Stimulated activated CD4-positive, alpha-beta T cell treated with anti-CD3 and anti-CD28 coated beads, Interleukin-15, amount 100 ng/mL, for 24 hours (primary cell): ENCODE results near the gene CHRNA4.

Source experiments
- DNase-seq: peaks from one replicate; pipeline ENCODE4 v3.0.0-alpha.2; 2020

CHRNA4 gene

DNA sequence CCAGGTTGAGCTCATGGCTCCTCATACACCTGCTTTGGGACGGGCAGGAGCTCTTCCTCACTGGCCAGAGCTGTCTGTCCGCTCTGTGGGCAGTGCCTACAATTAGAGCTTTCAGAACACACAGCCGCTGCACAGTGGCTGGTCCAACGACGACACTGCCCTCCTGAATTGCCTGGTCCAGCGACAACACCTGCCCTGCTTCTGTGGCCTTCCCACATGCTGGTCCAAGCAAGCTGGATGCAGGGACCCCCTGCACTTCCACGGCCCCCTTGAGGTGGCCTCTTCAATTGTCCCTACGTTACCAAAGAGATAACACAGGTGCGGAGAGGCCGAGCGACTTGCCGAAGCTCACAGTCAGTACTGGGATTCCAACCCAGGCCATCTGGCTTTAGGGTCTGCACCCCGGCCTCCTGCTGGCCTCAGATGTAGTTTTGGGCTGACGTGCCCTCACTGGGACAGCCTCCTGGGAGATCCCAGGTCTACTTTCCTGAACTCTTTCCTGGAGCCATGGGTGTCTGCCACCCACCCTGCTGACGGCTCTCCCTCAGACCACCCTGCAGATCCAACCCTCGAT is 1.4 kb upstream of the CHRNA4 start:
- DNase-seq, result no peak

DNA sequence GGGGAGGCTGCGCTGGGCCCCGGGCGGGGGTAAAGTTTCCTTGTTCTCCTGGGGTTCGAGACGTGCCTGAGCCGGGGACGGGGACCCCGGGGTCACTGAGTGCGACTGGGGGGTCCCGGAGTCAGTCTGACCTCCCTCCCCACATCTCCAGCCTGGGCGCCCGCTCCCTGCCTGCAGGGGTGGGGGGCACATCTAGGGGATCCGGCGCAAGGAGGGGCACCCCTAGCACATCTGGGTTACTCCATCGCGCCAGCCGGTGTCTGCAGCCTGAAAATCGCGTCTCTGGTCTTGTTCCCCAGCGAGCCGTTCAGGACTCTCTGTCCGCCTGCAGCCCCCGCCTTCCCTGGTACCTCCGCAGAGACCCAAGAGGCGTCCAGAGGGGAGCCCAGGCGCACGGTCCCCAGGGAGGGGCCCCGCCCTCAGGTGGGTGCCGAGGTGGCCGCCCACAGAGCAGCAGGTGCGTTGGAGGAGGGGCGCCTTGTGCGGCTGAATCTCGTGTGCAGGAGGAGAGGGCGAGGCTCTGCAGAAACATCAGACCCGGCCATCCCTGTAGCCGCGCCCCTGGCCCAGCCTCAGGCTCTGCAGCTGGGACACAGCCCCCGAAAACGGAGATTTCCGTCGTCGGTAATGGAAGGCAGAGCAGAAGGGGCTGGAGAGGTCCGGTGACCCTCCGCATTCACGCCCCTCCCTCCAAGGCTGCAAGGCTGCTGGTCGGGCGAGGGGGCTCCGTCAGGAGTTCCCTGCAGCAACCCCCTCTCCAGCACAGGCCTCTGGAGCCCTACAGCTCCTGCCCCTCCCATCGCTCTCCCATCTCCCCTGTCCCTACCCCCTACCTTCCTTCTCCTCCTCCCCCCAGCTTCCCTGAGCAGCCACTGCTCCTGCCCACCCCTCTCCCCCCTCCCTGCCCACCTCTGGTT is 628 bp upstream of the CHRNA4 start:
- DNase-seq, result no peak

DNA sequence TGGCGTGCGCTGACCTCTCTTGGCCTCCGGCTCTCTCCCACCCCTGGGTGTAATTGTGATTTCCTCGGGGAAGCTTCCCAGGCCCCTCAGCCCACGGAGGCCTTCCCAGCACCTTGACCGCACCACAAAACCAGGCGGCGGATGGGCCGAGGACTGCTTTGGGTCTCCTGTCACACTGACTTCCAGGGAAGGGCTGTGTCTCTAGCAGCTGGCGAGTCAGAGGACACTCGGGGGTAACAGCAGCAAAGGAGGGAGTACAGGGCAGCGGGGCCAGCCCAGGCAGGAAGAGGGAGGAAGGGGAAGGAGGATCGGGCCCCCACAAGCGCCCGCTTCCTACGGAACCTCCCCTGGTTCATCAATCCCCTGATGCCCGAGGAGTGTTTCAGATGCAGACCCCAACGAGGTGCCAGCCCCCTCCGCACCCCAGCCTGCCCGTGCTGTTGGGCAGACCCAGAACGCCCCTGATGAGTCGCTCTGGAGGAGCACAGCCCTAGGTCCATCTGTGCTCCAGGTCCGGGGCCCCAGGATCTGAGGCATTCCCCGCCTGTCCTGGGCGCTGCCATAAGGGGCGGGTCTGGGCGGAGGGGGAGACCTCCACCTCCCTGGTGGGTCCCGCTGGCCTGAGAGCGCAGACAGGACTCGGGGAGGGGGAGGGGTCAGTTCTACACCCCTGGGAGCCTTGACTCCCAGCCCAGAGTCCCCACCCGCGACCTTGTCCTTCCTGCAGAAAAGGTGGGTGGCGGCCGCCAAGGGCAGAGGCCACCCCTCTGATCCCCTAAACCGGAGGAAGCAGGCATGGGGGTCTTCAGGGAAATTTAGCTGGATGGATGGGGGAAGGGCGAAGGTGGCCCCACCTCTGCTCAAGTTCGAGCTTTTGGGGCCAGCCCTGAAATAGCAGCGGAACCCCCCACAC is 956 bp downstream of the CHRNA4 start:
- no peak for DNase-seq

DNA sequence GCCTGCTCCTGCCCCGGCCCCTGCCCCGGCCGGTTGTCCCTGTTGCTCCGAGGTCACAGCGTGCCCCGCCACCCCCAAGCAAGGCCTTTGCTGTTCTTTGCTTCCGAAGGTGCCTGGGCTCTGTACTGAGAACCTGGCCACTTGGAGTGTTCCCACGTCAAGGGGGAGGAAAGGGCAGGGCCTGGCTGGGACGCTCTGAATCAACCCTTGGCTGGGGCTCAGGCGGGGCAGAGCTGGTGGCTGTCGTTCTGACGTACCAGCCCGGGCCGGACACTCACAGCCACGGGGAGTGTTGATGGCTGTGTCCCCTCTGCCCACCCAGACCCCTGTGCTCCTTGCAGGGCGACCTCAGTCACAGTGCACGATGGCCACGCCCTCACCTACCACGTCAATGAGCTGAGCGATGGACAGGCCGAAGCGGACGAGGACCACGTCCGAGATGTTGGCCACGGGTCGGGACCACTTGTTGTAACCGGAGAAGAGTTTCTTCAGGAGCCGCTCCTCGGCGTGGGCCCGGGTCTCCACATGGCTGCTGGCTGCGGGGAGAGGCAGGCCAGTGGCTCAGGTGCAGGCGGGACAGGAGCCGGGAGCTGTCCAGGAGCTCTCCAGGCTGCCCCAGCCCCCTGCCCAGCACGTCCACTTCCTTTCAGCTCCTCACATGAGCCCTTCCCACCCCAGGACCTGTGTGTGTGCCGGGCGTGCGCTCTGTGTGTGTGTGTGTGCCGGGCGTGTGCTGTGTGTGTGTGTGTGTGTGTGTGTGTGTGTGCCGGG is 1.8 kb downstream of the CHRNA4 start:
- DNase-seq, result no peak

DNA sequence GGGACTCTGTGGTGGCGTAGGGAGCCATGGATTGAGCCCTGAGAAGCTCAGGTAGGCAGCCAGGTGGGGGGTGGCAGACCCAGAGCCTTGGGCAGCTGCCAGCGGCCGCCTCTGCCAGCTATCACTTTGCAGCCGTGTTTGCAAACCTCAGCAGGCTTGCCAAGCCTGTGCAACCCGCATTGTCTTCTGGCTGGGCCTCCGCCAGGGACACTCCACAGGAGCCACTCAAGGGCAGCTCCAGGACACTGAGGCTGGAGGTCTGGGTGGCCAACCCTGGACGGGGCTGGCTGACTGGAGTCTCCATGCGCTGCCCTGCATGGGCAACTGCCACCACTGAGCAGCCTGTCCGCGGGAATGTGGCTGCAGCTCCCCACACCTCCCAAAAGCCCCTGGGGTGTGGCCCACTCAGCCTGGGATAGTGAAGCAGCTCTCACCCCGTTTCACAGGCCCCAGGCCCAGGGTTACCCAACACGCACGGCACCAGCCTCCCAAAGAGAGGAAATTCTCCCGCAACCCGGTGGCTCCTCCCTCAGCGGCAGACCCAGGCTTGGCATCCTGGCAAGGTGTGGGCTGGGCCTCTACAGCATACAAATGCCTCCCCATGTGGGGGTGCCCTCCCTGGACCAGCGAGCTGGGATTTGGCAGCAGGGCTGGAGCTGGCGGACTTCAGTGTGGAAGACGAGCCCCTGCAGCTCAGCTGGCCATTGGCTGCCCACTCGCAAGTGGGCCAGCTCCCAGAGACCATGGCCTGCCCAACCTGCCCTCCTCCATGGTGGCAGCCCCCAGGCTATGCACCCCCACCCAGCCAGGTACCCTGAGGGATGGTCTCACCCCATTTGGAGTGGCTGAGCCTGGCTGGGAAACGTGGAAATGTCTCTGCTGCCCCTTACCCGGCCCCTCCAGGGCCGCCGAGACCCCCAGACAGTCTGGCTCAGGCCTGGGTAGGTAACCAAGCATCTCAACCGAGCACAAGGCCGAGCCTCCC is 2.9 kb downstream of the CHRNA4 start:
- DNase-seq, result no peak

DNA sequence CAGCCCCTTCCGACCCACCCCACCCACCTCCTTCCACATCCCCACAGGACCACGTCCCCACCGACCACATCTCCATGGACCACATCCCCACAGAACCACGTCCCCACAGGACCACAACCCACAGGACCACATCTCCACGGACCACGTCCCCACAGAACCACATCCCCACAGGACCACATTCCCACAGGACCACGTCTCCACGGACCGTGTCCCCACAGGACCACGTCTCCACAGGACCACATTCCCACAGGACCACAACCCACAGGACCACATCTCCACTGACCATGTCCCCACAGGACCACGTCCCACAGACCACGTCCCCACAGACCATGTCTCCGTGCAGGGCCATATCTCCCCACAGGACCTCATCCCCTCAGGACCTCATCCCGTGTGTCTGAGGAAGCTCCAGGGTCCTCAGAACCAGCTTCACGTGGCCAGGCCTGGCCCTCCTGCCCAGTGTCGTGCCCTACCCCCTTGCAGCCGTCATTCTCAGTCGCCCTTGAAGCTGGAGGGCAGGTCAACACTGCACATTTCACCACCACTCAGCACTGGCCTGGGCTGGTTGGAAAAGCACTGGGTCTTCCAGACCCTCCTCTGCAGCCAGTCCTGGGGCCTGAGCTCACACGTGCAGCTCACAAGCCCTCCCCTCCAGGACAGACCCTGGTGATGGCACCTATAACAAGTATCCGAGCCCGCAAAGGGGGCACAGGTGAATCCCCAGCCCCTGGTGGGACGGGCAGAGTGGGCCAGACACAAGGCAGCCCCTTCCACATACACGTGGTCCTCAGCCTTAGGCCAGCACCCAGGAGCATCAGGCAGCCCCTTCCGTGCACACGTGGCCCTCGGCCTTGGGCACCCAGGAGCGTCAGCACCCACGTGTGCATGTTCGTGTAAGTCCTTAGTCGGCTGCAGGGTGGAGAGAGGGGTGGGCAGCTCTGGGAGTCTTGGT is 3.9 kb downstream of the CHRNA4 start:
- DNase-seq, result no peak

DNA sequence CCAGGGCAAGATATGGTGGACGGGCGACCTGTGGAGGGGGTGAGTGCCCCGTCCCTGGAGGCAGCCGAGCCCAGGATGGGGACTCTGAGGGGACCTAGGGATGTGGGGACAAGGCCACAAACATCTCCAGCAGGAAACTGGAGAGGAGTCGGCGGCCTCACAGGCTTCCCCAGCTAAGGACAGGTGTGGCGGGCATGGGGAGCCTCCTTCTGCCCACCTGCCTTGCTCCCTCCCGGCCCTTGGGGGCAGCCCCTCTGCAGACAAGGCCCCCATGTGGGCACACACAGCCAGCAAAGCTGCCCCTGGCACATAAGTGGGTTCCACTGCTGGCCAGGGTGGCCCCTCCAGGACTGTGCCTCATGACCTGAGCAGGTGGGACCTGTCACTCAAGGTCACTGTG is 4.6 kb downstream of the CHRNA4 start:
- no peak for DNase-seq

DNA sequence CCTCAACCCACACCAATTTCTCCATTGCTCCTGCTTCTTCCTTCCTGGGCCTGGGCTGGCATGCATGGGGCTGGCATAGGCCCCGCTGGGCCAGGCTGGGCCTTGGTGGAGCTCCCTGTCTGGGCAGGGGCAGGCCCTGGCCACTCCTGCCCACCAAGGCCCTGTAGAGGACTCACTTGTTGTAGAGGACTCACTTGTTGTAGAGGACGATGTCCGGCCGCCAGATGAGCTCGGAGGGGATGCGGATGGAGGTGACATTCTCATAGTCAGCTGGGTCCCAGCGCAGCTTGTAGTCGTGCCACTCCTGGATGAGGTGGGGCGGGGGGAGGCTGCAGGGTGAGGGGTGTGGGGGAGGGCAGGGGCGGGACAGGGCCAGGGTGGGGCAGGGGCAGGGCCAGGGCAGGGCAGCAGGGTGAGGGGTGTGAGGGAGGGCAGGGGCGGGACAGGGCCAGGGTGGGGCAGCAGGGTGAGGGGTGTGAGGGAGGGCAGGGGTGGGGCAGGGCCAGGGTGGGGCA is 5.3 kb downstream of the CHRNA4 start:
- no peak for DNase-seq

DNA sequence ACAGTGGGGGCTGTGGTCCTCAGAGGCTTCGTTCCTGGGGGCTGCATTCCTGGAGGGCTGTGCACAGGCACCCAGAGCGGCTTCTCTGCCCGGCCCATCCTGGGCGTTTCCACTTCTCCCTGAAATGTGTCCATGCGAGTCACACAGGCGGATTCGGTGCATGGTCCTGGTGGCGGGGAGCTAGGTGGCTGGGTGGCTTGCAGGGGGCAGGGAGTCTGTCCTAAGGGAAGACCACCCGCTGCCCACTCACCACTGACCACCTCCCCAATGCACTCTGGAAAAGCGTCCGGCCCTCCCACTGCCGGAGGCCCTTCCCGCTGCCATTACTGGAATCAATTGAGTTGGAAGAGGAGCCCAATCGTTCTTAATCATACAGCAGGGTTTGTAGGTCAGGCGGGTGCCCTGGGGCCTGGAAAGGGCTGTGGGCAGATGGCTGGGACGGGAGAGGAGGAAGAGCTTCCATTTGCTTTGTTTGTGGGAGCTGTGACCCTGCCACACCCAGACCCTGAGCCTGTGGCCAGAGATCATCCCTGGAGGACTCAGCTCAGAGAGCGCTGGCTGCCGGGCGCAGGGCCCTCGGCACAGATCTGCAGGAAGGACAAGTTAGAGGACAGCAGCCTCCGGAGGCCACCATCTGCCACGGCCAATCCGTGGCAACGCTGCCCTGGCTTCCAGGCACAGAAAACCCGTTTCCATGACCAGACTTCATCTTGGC is 6.4 kb downstream of the CHRNA4 start:
- DNase-seq, result no peak

DNA sequence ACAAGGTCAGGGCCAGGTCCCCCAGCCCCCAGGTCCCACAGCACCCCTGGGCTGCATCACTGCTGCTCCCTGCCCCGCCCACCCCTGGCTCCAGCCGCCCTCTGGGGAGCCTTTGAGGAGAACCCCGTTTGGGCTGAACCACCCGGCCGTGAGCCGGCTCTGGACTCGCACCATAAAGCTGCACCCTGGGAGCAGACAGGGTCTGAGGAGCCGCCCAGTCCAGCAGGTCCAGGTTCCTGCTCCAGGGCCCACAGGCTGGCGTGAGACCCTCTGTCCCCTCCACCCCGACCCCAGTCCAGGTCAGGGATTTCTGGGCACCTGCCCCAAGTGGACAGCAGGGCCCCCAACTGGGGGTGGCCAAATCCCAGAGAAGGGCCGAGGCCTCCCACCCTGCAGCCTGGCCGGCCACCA is 8.3 kb downstream of the CHRNA4 start:
- no peak for DNase-seq

DNA sequence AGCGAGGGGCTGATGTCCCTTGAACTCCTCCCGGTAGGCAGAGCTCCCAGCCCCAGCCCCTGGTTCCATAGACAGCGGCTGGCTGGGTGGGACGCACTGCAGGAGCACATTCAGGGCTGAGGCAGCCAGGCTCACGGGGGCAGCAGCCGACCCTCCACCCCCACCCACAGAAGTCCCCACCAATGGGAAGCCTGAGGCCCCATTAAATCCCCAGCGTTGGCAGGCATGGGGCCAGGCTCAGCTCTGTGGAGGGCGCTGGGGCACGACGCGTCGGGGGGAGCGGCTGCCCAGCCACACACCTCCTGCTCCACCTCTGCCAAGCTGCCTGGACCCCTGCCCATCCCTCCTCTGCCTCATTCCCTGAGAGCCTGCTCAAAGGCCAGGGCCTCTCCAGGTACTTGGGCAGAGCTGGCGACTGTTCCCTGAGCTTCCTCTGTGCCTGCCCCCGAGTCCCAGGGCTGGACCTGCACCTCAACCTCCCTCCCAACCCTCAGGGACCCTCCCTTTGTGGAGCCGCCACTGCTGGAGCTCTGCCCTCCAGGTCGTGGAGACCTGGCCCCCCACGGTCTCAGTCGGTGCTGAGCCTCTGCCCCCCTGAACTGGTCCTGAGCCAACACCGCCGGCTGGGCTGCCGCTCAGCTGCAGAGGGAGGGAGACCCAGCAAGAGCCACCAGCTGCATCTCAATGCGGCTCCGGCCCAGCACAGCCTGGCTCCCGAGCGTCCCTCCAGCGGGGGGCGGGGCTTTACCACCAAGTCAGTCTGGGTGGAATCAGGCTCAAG is 9.1 kb downstream of the CHRNA4 start:
- DNase-seq, result no peak

DNA sequence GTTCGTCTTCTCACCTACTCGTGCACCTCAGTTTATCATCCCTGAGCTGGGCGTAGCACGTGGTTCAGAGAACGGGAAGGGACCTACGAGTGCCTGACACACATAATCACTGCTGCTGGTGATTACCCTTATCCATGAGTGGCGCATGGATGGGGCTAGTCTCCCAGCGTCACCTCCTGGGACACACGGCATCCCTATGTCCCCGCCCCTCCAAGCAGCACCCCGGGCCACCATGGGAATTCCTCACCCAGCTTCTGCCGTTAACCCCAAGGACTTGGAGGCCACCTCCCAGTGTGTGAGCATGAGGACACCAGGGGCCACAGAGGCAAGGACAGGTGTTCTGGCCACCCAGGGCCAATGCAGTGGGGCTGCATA is 9.8 kb downstream of the CHRNA4 start:
- DNase-seq, result no peak

DNA sequence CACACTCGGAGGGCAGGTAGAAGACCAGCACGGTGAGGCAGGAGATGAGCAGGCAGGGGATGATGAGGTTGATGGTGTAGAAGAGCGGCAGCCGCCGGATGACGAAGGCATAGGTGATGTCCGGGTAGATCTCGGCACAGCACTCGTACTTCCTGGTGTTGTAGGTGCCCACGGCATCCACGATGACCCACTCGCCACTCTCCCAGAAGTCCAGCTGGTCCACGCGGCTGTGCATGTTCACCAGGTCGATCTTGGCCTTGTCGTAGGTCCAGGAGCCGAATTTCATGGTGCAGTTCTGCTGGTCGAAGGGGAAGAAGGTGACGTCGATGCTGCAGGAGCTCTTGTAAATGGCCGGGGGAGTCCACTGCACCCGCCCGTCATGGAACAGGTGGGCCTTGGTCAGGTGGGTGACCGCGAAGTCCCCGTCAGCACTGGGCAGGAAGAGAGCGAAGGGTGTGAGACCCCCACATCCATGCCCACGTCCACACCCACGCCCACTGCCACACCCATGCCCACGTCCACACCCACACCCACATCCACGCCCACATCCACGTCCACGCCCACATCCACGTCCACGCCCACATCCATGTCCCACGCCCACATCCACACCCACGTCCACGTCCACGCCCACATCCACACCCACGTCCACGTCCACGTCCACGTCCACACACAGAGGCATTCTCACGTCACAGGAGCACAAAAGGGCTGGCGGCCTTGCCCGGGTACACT is 10.4 kb downstream of the CHRNA4 start:
- DNase-seq, result no peak

DNA sequence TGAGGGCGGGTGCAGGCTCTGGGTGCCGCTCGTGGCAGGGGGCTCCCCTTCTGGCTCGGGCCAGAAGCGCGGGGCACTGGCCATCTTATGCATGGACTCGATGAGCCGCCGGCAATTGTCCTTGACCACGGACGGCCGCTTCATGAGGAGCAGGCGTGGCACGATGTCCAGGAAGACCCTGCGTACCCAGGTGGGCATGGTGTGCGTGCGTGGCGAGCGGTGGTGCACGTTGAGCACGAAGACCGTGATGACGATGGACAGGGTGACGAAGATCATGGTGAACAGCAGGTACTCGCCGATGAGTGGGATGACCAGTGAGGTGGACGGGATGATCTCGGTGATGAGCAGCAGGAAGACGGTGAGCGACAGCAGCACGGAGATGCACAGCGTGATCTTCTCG is 11.0 kb downstream of the CHRNA4 start:
- no peak for DNase-seq

DNA sequence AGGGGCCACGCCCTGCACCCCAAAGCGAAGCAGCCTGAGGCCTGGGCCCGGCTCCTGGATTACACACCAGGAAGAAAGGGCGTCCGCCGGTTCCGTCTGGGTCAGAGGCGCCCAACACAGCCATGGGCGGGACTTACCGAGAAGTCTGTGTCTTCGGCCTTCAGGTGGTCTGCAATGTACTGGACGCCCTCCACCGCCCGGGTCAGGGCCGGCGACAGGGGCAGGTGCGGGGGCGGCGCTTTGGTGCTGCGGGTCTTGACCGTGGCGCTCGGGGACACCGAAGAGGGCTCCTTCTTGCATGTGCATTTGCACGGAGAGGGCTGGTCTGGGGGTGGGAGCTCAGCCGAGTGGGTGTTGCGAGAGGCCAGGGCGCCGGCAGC is 11.6 kb downstream of the CHRNA4 start:
- DNase-seq, result no peak

DNA sequence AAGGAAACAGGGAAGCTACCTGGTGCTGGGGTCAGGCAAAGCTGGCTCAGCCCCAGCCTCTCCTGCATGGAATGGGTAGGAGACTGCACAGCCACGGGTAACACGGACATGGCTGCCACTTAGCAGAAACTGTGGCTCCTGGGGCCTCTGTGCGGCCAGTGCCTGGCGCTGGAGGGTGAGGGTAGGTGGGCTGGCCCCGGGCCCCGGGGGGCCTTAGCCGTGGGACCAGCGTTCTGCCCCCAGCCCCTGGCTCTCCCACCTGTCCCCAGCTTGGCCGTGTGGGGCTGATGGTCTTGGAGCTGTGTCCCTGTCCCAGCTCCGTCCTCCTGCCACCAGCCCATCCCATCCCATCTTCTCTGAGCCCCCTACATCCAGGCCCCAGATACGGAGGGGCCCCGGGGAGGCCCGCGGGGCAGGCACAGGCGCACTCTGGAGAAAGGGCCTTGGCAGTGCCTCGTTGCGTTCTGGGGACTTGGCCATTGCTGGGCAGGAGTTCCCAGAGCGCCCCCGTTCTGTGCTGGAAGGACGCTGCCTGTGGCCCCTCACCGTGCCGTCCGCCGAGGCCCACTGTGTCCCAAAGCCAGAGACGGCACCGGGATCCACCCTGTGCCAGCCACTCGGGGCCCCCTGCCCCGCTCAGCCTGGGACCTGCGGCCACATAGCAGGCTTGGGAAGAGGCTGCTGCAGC is 12.2 kb downstream of the CHRNA4 start:
- DNase-seq, result no peak
